AG08396 (cell line): ENCODE results near the gene CLNK.

Experiments
- DNase-seq: peaks from one replicate; pipeline ENCODE4 v3.0.0; 2012; ENCODE audit warnings: low spot score, mixed read lengths

Gene CLNK

GRCh38 chr4:10701161-10701560 is 16.6 kb upstream of the CLNK start:
- DNase-seq, result no peak

- DNase-seq, result no peak
Observed at GRCh38 chr4:10698172-10698571, 13.6 kb upstream of the CLNK start.

GRCh38 chr4:10697086-10697485 is 12.5 kb upstream of the CLNK start:
- DNase-seq, result no peak

- DNase-seq, result no peak
Observed at GRCh38 chr4:10696253-10696652, 11.7 kb upstream of the CLNK start.

- DNase-seq, result no peak
Observed at GRCh38 chr4:10694828-10695209, 10.3 kb upstream of the CLNK start.

- DNase-seq, result no peak
Observed at GRCh38 chr4:10694151-10694827, 9.7 kb upstream of the CLNK start.

- no peak for DNase-seq
Observed at GRCh38 chr4:10691651-10692050, 7.1 kb upstream of the CLNK start.

GRCh38 chr4:10690185-10690907 is 5.8 kb upstream of the CLNK start:
- DNase-seq, result no peak

- DNase-seq, result no peak
Observed at GRCh38 chr4:10688846-10689245, 4.3 kb upstream of the CLNK start.

- DNase-seq, result no peak
Observed at GRCh38 chr4:10688022-10688421, 3.5 kb upstream of the CLNK start.

GRCh38 chr4:10687526-10687925 is 3.0 kb upstream of the CLNK start:
- DNase-seq, result no peak

GRCh38 chr4:10682397-10682796 is 2.2 kb downstream of the CLNK start:
- no peak for DNase-seq

GRCh38 chr4:10677796-10678497 is 6.6 kb downstream of the CLNK start:
- no peak for DNase-seq

- no peak for DNase-seq
Observed at GRCh38 chr4:10673817-10674369, 10.7 kb downstream of the CLNK start.

- no peak for DNase-seq
Observed at GRCh38 chr4:10672379-10672778, 12.2 kb downstream of the CLNK start.

GRCh38 chr4:10671799-10672198 is 12.8 kb downstream of the CLNK start:
- no peak for DNase-seq

GRCh38 chr4:10671366-10671765 is 13.2 kb downstream of the CLNK start:
- DNase-seq, result no peak

- no peak for DNase-seq
Observed at GRCh38 chr4:10670321-10670720, 14.2 kb downstream of the CLNK start.

GRCh38 chr4:10667701-10668326 is 16.8 kb downstream of the CLNK start:
- DNase-seq, result no peak

- no peak for DNase-seq
Observed at GRCh38 chr4:10666616-10667015, 18.0 kb downstream of the CLNK start.

- DNase-seq, result peak; percentile 52
Observed at GRCh38 chr4:10664408-10664807, 20.2 kb downstream of the CLNK start.

- no peak for DNase-seq
Observed at GRCh38 chr4:10662937-10663336, 21.6 kb downstream of the CLNK start.
